Duodenal mucosa (tissue), 2 donors: Measurements from ENCODE around the gene ENAM.
"Not testable (repeated sequence)": the region's sequence is repeated elsewhere in the genome, so short reads cannot be mapped to it uniquely, and the experiment has no call there.

Source experiments
- H3K27ac ChIP-seq: one replicate; pipeline ENCODE4 v1.7.0; 2013; ENCODE audit warnings: low read depth, low read length
- H3K27me3 ChIP-seq, 2 donors: one replicate each; pipeline ENCODE4 v1.7.0; 2013; ENCODE audit warnings: low read length in 2 of 2, control low read depth in 1 of 2; ENCODE audit not compliant: insufficient read depth in 2 of 2, control insufficient read depth in 1 of 2
- H3K36me3 ChIP-seq, 2 donors: one replicate each; pipeline ENCODE4 v1.7.0; 2013; ENCODE audit warnings: low read length in 2 of 2, control low read depth in 1 of 2; ENCODE audit not compliant: insufficient read depth in 2 of 2, control insufficient read depth in 1 of 2
- H3K4me1 ChIP-seq, 2 donors: one replicate each; pipeline ENCODE4 v1.7.0; 2013; ENCODE audit warnings: low read length in 2 of 2, control low read depth in 1 of 2; ENCODE audit not compliant: insufficient read depth in 2 of 2, control insufficient read depth in 1 of 2
- H3K4me3 ChIP-seq, 2 donors: one replicate each; pipeline ENCODE4 v1.7.0; 2013; ENCODE audit warnings: low read length in 2 of 2, low read depth in 1 of 2
- H3K9ac ChIP-seq, 2 donors: one replicate each; pipeline ENCODE4 v1.7.0; 2013; ENCODE audit warnings: low read length in 2 of 2, low read depth in 1 of 2
- H3K9me3 ChIP-seq, 2 donors: one replicate each; pipeline ENCODE4 v1.7.0; 2013; ENCODE audit warnings: low read length in 2 of 2, control low read depth in 1 of 2; ENCODE audit not compliant: control insufficient read depth in 1 of 2

ENAM gene

GRCh38 chr4:70624226-70624793, 4.2 kb upstream of the ENAM start:
- Histone ChIP-seq H3K4me3 (no peak overlapping the region), H3K4me1 (no peaks in the 10 kb centered on the region), H3K36me3 (no peaks in the 10 kb centered on the region), H3K9me3 (no peaks in the 10 kb centered on the region), H3K27ac (no peak overlapping the region), H3K9ac (no peak overlapping the region), H3K27me3 (no peaks in the 10 kb centered on the region)

GRCh38 chr4:70627620-70628019, 924 bp upstream of the ENAM start:
- Histone ChIP-seq H3K4me1 (no peaks in the 10 kb centered on the region), H3K9me3 (no peaks in the 10 kb centered on the region), H3K9ac (no peak overlapping the region), H3K36me3 (no peaks in the 10 kb centered on the region), H3K4me3 (no peak overlapping the region), H3K27me3 (no peaks in the 10 kb centered on the region), H3K27ac (no peak overlapping the region)

DNA sequence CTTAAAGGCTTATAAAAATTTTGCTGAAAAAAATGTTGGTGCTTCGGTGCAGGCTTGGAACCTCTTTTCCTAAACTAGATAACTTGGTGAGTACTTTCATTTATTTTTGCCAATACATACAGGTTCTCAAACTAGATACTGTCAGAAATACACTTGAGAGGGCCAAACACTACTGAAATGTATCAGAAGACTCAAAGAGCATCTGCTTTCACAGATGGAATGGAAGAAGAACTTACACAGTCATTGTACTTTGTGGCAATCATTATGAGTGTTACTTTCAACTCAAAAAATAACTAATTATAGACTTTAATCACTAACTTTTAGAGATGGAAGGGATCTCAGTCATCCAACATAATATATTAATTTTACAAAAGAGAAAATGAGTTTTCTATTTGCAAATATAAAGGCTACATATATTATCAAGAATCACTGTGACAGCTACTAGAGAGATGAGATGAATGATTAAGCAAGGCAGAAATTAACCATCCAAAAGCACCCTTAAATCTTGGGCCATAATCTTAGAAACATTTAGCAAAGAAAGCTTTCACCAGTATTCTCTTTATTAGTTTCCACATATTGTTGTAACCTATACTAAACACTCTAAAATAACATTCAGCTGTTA, 1.0 kb downstream of the ENAM start:
- Histone ChIP-seq H3K4me3 (no peak overlapping the region), H3K9ac (no peak overlapping the region)

GRCh38 chr4:70630162-70630561, 1.6 kb downstream of the ENAM start:
- H3K4me1 ChIP-seq, result no peaks in the 10 kb centered on the region
- H3K27me3 ChIP-seq, result no peaks in the 10 kb centered on the region
- no peaks in the 10 kb centered on the region for H3K36me3 ChIP-seq
- no peak overlapping the region for H3K9ac ChIP-seq
- H3K9me3 ChIP-seq, result no peaks in the 10 kb centered on the region
- H3K4me3 ChIP-seq, result no peak overlapping the region
- no peak overlapping the region for H3K27ac ChIP-seq

More for the DNA sequence above, 1.0 kb downstream of the ENAM start:
- Histone ChIP-seq H3K4me1 (no peaks in the 10 kb centered on the region), H3K36me3 (no peaks in the 10 kb centered on the region), H3K27ac (no peak overlapping the region), H3K9me3 (no peaks in the 10 kb centered on the region), H3K27me3 (no peaks in the 10 kb centered on the region)

DNA sequence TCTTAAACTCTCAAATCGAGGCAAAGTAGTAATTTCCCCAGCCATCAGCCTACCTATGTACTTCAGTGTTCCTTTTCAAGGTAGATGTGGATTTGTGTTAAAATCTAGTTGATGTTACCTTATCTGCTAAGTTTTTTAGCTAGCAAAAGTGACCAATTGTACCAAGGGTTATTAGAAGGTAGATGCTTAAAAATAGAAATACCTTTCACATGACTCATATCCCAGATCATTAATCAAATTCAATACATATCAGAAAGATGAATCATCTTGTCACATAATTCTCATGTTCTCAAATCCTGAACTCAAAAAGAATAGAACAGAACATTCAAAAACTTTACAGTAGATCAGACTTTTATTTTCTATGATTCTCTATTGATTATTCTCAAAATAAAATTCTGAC, 3.5 kb downstream of the ENAM start:
- Histone ChIP-seq H3K9ac (no peak overlapping the region), H3K36me3 (no peaks in the 10 kb centered on the region), H3K27me3 (no peaks in the 10 kb centered on the region), H3K4me1 (no peaks in the 10 kb centered on the region), H3K4me3 (no peak overlapping the region), H3K27ac (no peak overlapping the region), H3K9me3 (no peaks in the 10 kb centered on the region)

GRCh38 chr4:70634482-70634881, 5.9 kb downstream of the ENAM start:
- H3K4me3 ChIP-seq, result no peak overlapping the region
- H3K9me3 ChIP-seq, result no peaks in the 10 kb centered on the region
- H3K4me1 ChIP-seq, result no peaks in the 10 kb centered on the region
- H3K9ac ChIP-seq, result no peak overlapping the region
- H3K27ac ChIP-seq, result no peak overlapping the region
- no peaks in the 10 kb centered on the region for H3K36me3 ChIP-seq
- no peaks in the 10 kb centered on the region for H3K27me3 ChIP-seq

GRCh38 chr4:70637239-70637913, 8.8 kb downstream of the ENAM start:
- Histone ChIP-seq H3K27ac (no peak overlapping the region), H3K4me1 (no peaks in the 10 kb centered on the region), H3K36me3 (no peaks in the 10 kb centered on the region), H3K9ac (no peak overlapping the region), H3K9me3 (no peaks in the 10 kb centered on the region), H3K27me3 (no peaks in the 10 kb centered on the region), H3K4me3 (no peak overlapping the region)

DNA sequence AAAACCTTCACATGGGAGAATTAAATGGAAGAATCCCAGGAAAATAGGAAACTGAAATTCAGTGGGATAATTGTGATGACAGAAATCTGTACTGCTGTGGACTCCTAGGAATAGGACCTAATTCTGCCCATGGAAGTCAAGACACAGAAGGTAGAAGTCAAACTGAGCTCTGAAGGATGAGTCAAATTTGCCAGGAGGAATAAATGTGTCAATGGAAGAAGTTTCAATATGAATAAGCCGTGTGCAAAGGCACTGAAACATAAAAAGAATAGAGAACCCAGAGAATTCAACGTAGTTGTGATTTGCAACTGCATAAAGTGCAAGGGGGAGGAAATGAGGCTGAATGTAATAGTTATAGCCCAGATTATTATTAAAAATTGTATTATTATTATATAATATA, 11.6 kb downstream of the ENAM start:
- H3K9me3 ChIP-seq, result no peaks in the 10 kb centered on the region
- no peaks in the 10 kb centered on the region for H3K36me3 ChIP-seq
- no peaks in the 10 kb centered on the region for H3K4me1 ChIP-seq
- no peaks in the 10 kb centered on the region for H3K27me3 ChIP-seq
- no peak overlapping the region for H3K4me3 ChIP-seq
- H3K9ac ChIP-seq, result no peak overlapping the region
- no peak overlapping the region for H3K27ac ChIP-seq

DNA sequence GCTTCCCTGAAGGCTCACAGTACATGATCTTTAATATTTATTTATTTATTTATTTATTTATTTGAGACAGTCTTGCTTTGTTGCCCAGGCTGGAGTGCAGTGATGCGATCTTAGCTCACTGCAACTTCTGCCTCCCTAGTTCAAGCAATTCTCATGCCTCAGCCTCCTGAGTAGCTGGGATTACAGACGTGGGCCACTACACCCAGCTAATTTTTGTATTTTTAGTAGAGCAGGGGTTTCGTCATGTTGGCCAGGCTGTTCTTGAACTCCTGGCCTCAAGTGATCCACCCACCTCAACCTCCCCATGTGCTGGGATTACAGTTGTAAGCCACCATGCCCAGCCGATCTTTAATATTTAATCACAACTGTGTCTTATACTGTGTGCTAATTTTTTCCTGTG, 22.2 kb downstream of the ENAM start:
- not testable (repeated sequence) for H3K9me3 ChIP-seq, H3K9ac ChIP-seq, H3K4me3 ChIP-seq, H3K4me1 ChIP-seq, H3K27me3 ChIP-seq, H3K36me3 ChIP-seq, H3K27ac ChIP-seq

- H3K9ac ChIP-seq, result no peak overlapping the region
- H3K27me3 ChIP-seq, result no peaks in the 10 kb centered on the region
- no peaks in the 10 kb centered on the region for H3K36me3 ChIP-seq
- H3K4me3 ChIP-seq, result no peak overlapping the region
- H3K27ac ChIP-seq, result no peak overlapping the region
- peaks cover 4 to 8% of the 10 kb centered on the region in 2 donors for H3K4me1 ChIP-seq
- no peaks in the 10 kb centered on the region for H3K9me3 ChIP-seq
Observed at GRCh38 chr4:70651864-70652506, 23.4 kb downstream of the ENAM start.
